Suprapubic skin (tissue), 4 donors: Measurements from ENCODE around the gene RIMS1.

Experiments used
- CTCF ChIP-seq, 2 donors: fragments of 200-600 bp in 1 of 2; fragments of 450-650 bp in 1 of 2; sonication (generic) in 1 of 2; IDR thresholded peaks; one replicate each; pipeline ENCODE4 v1.5.1; 2016 to 2019; ENCODE audit warnings: antibody characterized with exemption in 2 of 2, mild to moderate bottlenecking in 1 of 2, moderate library complexity in 1 of 2
- POLR2A ChIP-seq, 2 donors: fragments of 450-650 bp; IDR thresholded peaks; one replicate each; pipeline ENCODE4 v1.6.1; 2017; ENCODE audit warnings: antibody characterized with exemption in 2 of 2, mild to moderate bottlenecking in 2 of 2, moderate library complexity in 2 of 2
- POLR2AphosphoS5 ChIP-seq, 3 donors: sonication (generic); formaldehyde crosslinking; IDR thresholded peaks; one replicate each; pipeline ENCODE4 v1.6.1; 2017; ENCODE audit warnings: antibody characterized with exemption in 3 of 3

DNA sequence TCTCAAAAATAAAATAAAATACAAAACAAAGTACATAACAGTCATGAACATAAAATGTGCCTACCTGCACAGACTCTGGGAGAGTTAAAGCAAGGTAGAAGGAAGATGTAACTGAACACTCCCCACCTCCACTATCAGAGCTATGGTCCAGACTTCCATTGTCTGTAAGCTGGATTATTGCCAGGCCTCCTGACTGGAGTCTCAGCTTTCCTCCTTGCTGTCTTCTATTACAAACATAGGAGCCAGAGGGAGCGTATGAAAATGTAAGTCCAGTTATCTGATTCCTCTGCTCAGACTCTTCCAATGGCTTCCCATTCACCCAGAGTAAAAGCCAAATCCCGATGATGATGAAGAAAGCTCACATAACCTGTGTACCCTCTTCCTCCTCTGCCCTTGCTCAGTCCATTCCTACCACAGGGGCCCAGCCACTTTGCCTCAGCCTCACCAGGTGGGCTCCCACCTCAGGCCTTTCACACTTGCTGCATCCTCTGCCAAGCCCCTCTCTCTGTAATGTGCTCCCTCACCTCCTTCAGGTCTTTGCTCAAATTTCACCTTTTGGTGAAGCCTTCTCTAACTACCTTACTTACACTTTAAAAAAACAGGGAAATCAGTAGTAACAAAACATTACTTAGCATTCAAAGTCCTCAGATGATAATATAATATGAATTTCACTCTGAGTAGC is 194.1 kb downstream of the RIMS1 start:
- TF ChIP-seq CTCF (IDR thresholded peaks at IDR 0.05) (no peak), POLR2A (IDR thresholded peaks at IDR 0.05) (no peak), POLR2AphosphoS5 (IDR thresholded peaks at IDR 0.05) (no peak)
